K562 (cell line): Measurements from ENCODE around the gene STK17A. TPM values are rescaled to one million over a fixed set of nuclear protein-coding genes. Genes with fewer than 3 reads are reported as not detected.

Experiments
- ARID3A ChIP-seq: IDR thresholded peaks from 2 replicates; pipeline ENCODE4 v1.6.1; 2012; ENCODE audit warnings: low read depth, low read length, improper control_type of control experiment, borderline replicate concordance
- BRF2 ChIP-seq: IDR thresholded peaks from 3 replicates; pipeline ENCODE4 v1.6.1; 2011; ENCODE audit warnings: borderline replicate concordance, mild to moderate bottlenecking; ENCODE audit not compliant: insufficient read length, insufficient read depth
- DMBX1 ChIP-seq: fragments of 250-450 bp; sonication (Bioruptor Pico); IDR thresholded peaks from 2 replicates; pipeline ENCODE4 v1.8.0; 2022; ENCODE audit warnings: inconsistent platforms, mild to moderate bottlenecking, moderate library complexity, borderline replicate concordance
- ERF ChIP-seq: fragments of 450-650 bp; formaldehyde crosslinking; IDR thresholded peaks from 2 replicates; pipeline ENCODE4 v1.4.0; 2020; ENCODE audit warnings: mild to moderate bottlenecking, mixed read lengths
- ESRRB ChIP-seq: fragments of 250-450 bp; sonication (Bioruptor Pico); IDR thresholded peaks from 2 replicates; pipeline ENCODE4 v1.5.0; 2020; ENCODE audit warnings: mild to moderate bottlenecking, moderate library complexity, borderline replicate concordance
- FOSL1 ChIP-seq: fragments of 200-800 bp; sonication (Bioruptor generic); conservative IDR thresholded peaks from 2 replicates; pipeline ENCODE4 v1.6.1; 2016; ENCODE audit warnings: missing genetic modification characterization, missing compliant biosample characterization
- FOXJ3 ChIP-seq: sonication (generic); formaldehyde crosslinking; IDR thresholded peaks from 2 replicates; pipeline ENCODE4 v1.4.0; 2020; ENCODE audit warnings: mild to moderate bottlenecking, missing genetic modification reagents
- GABPA ChIP-seq: fragments of 200-800 bp; sonication (Bioruptor generic); conservative IDR thresholded peaks from 2 replicates; pipeline ENCODE4 v1.6.1; 2016; ENCODE audit warnings: low read depth, missing genetic modification characterization, missing compliant biosample characterization
- HBP1 ChIP-seq: fragments of 450-650 bp; formaldehyde crosslinking; IDR thresholded peaks from 2 replicates; pipeline ENCODE4 v1.4.0; 2022; ENCODE audit warnings: missing genetic modification characterization
- HDAC6 ChIP-seq: IDR thresholded peaks from 2 replicates; pipeline ENCODE4 v1.6.1; 2012; ENCODE audit warnings: low read depth, mild to moderate bottlenecking, control low read depth, inconsistent platforms, low read length, moderate library complexity
- HES1 ChIP-seq: fragments of 450-650 bp; IDR thresholded peaks from 2 replicates; pipeline ENCODE4 v1.6.1; 2016; ENCODE audit warnings: low read depth, mild to moderate bottlenecking, moderate library complexity
- HNRNPK ChIP-seq: fragments of 200-400 bp; formaldehyde crosslinking; IDR thresholded peaks from one replicate; pipeline ENCODE4 v1.6.1; 2018; ENCODE audit warnings: mild to moderate bottlenecking, low read depth, low read length; ENCODE audit not compliant: poor library complexity, severe bottlenecking
- HNRNPL ChIP-seq: fragments of 200-400 bp; formaldehyde crosslinking; IDR thresholded peaks from 2 replicates; pipeline ENCODE4 v1.6.1; 2017; ENCODE audit warnings: low read depth, mild to moderate bottlenecking, low read length
- IRF2 ChIP-seq: sonication (generic); formaldehyde crosslinking; IDR thresholded peaks from 2 replicates; pipeline ENCODE4 v1.8.1; 2022; ENCODE audit warnings: mild to moderate bottlenecking, missing genetic modification reagents
- KLF16 ChIP-seq: IDR thresholded peaks from 2 replicates; pipeline ENCODE4 v1.6.1; 2016; ENCODE audit warnings: antibody characterized with exemption
- MCM3 ChIP-seq: fragments of 450-650 bp; IDR thresholded peaks from 2 replicates; pipeline ENCODE4 v1.6.1; 2016
- MLX ChIP-seq, 2 experiments: fragments of 450-650 bp in 1 of 2; sonication (generic) in 1 of 2; formaldehyde crosslinking; conservative IDR thresholded peaks; 2 replicates each; pipeline versions ENCODE4 v1.4.0 to v1.8.1; 2020 to 2022; ENCODE audit warnings: mild to moderate bottlenecking in 1 of 2, missing genetic modification reagents in 1 of 2
- NCOA2 ChIP-seq, 2 experiments: fragments of 450-650 bp; IDR thresholded peaks; 2 replicates each; pipeline ENCODE4 v1.6.1; 2018; ENCODE audit warnings: mild to moderate bottlenecking in 2 of 2, moderate library complexity in 1 of 2; ENCODE audit not compliant: partially characterized antibody in 2 of 2
- NR3C1 ChIP-seq: sonication (generic); formaldehyde crosslinking; IDR thresholded peaks from 2 replicates; pipeline ENCODE4 v1.8.1; 2022; ENCODE audit warnings: missing genetic modification reagents
- PCBP2 ChIP-seq: fragments of 200-400 bp; formaldehyde crosslinking; IDR thresholded peaks from 2 replicates; pipeline ENCODE4 v1.6.1; 2018; ENCODE audit warnings: low read length, low read depth, mild to moderate bottlenecking, moderate library complexity; ENCODE audit not compliant: poor library complexity, severe bottlenecking
- POLR2AphosphoS5 ChIP-seq: IDR thresholded peaks from 2 replicates; pipeline ENCODE4 v1.6.1; 2011; ENCODE audit warnings: mild to moderate bottlenecking, low read depth, low read length, moderate library complexity; ENCODE audit not compliant: control insufficient read depth, insufficient read depth
- RNF2 ChIP-seq: sonication (generic); IDR thresholded peaks from 2 replicates; pipeline ENCODE4 v1.6.1; 2016
- ZC3H8 ChIP-seq: fragments of 450-650 bp; IDR thresholded peaks from 2 replicates; pipeline ENCODE4 v1.6.1; 2017
- ZNF707 ChIP-seq: fragments of 250-450 bp; sonication (Bioruptor Pico); conservative IDR thresholded peaks from 2 replicates; pipeline ENCODE4 v1.8.0; 2022; ENCODE audit warnings: inconsistent platforms, mild to moderate bottlenecking, moderate library complexity
- polyA plus RNA-seq, 8 experiments: library from polyadenylated mRNA; depleted of rRNA in 4 of 8; stranded (reverse) in 5 of 8; unstranded in 3 of 8; fragments of >200 nt; fragmentation: Nextera tagmentation in 2 of 8; fragmentation: Illumina TruSeq in 1 of 8; extraction: Ambion mirVana in 2 of 8; extraction: Trizol in 1 of 8; gene quantifications; 2 replicates each; pipeline versions ENCODE4 v1.2.1 to v1.2.3, GENCODE V29; 2011 to 2014; ENCODE audit warnings: inconsistent platforms in 1 of 8, missing spikeins in 1 of 8
- total RNA-seq, 7 experiments: library from RNA; depleted of rRNA in 6 of 7; stranded (reverse); fragments of >200 nt in 6 of 7; fragmentation: Illumina TruSeq in 2 of 7; extraction: Trizol in 2 of 7; gene quantifications; 2 replicates each; pipeline versions ENCODE4 v1.2.1 to v1.2.3, GENCODE V29; 2011 to 2021; ENCODE audit warnings: low replicate concordance in 1 of 7

The STK17A gene
- total and polyA plus RNA-seq, 9 of the 15 experiments (the other 6 are each of a cell fraction or from before 2014, with no cell fraction given) = 3.4 to 16.3 (median 13.2) TPM

GRCh38 chr7:43572516-43573049, 10.3 kb upstream of the STK17A start (continued):
- no peak for TF ChIP-seq KLF16
- no peak for TF ChIP-seq ZC3H8
- no peak for TF ChIP-seq HNRNPK
- no peak for TF ChIP-seq ZNF707 (CRISPR knock-in tag)
- peak; percentile 35; the same call in 1 of the 2 replicates for TF ChIP-seq RNF2
- TF ChIP-seq HDAC6 = no peak
- TF ChIP-seq HNRNPL = no peak
- no peak for TF ChIP-seq HBP1 (CRISPR knock-in tag)
- TF ChIP-seq GABPA (tag) = peak; percentile 50; the same call in 1 of the 2 replicates
- no peak for TF ChIP-seq HES1
- no peak for TF ChIP-seq IRF2 (CRISPR knock-in tag)
- TF ChIP-seq ARID3A = no peak
- no peak for TF ChIP-seq PCBP2
- TF ChIP-seq ESRRB = no peak
- no peak for TF ChIP-seq FOXJ3 (CRISPR knock-in tag)
- no peak for TF ChIP-seq POLR2AphosphoS5
- no peak for TF ChIP-seq MLX (CRISPR knock-in tag; conservative IDR thresholded peaks at IDR 0.05)
- no peak for TF ChIP-seq BRF2
- TF ChIP-seq NR3C1 = no peak
- no peak for TF ChIP-seq ERF (CRISPR knock-in tag)
- TF ChIP-seq DMBX1 (CRISPR knock-in tag) = no peak; the same call in 1 of the 2 replicates
- TF ChIP-seq FOSL1 (tag) = peak; percentile 92
- TF ChIP-seq MCM3 = no peak
- TF ChIP-seq NCOA2 (IDR thresholded peaks at IDR 0.05; ENCODE audit: partially characterized antibody in 2 of 2) = peak in 1 of 2 experiments; percentile 18
